HEK293 (cell line): Measurements from ENCODE around the gene STMND1.

Experiments
- CTCF ChIA-PET: fragments of 350-600 bp; formaldehyde crosslinking; extraction: SDS; loops from one replicate; lab custom pipeline; 2021; ENCODE audit warnings: antibody characterized with exemption; lab: Yijun Ruan, JAX
- POLR2A ChIA-PET: fragments of 300-600 bp; formaldehyde crosslinking; extraction: SDS; loops from one replicate; lab custom pipeline; 2020; ENCODE audit warnings: antibody characterized with exemption, inconsistent platforms; lab: Yijun Ruan, JAX
- H3K27ac ChIP-seq: fragments of 200-500 bp; sonication (Bioruptor generic); 2 replicates; pipeline ENCODE4 v1.5.1; 2014; ENCODE audit warnings: low read depth, low read length, control low read depth, inconsistent platforms; ENCODE audit errors: extremely low read depth
- H3K36me3 ChIP-seq, 2 experiments: fragments of 200-500 bp in 1 of 2; sonication (Bioruptor generic) in 1 of 2; 1 replicate in 1 of 2; 2 replicates in 1 of 2; pipeline ENCODE4 v1.5.1; 2014 to 2017; ENCODE audit warnings: inconsistent platforms in 2 of 2, low read length in 2 of 2; ENCODE audit not compliant: control insufficient read depth in 2 of 2, insufficient read depth in 1 of 2
- H3K4me1 ChIP-seq: fragments of 200-500 bp; sonication (Bioruptor generic); 2 replicates; pipeline ENCODE4 v1.5.1; 2014; ENCODE audit warnings: mild to moderate bottlenecking, low read length, inconsistent platforms; ENCODE audit not compliant: control insufficient read depth, insufficient read depth
- H3K4me3 ChIP-seq: 2 replicates; pipeline ENCODE4 v1.5.1; 2011; ENCODE audit warnings: low read depth, mild to moderate bottlenecking, control low read depth, low read length, moderate library complexity
- H3K9me3 ChIP-seq: fragments of 200-500 bp; sonication (Bioruptor generic); 2 replicates; pipeline ENCODE4 v1.5.1; 2014; ENCODE audit warnings: low read depth, low read length, inconsistent platforms; ENCODE audit not compliant: control insufficient read depth, insufficient read depth
- BCL11A ChIP-seq: fragments of 450-650 bp; formaldehyde crosslinking; IDR thresholded peaks from 2 replicates; pipeline ENCODE4 v1.5.1; 2016; ENCODE audit warnings: low read depth, missing biosample characterization, missing genetic modification characterization
- KLF1 ChIP-seq: fragments of 450-650 bp; formaldehyde crosslinking; IDR thresholded peaks from 2 replicates; pipeline ENCODE4 v1.5.1; 2016; ENCODE audit warnings: missing biosample characterization, missing genetic modification characterization
- REPIN1 ChIP-seq: fragments of 450-650 bp; formaldehyde crosslinking; IDR thresholded peaks from 2 replicates; pipeline ENCODE4 v1.5.1; 2017; ENCODE audit warnings: missing biosample characterization, missing genetic modification characterization, low read depth
- ZBTB11 ChIP-seq: fragments of 450-650 bp; formaldehyde crosslinking; conservative IDR thresholded peaks from 2 replicates; pipeline ENCODE4 v1.5.1; 2016; ENCODE audit warnings: low read depth, missing biosample characterization, missing genetic modification characterization
- ZNF10 ChIP-seq: fragments of 450-650 bp; formaldehyde crosslinking; IDR thresholded peaks from 2 replicates; pipeline ENCODE4 v1.5.1; 2017; ENCODE audit warnings: missing biosample characterization, missing genetic modification characterization
- ZNF133 ChIP-seq: fragments of 450-650 bp; formaldehyde crosslinking; IDR thresholded peaks from 2 replicates; pipeline ENCODE4 v1.5.1; 2016; ENCODE audit warnings: missing biosample characterization, missing genetic modification characterization
- ZNF221 ChIP-seq: fragments of 450-650 bp; formaldehyde crosslinking; IDR thresholded peaks from 2 replicates; pipeline ENCODE4 v1.5.1; 2017; ENCODE audit warnings: missing biosample characterization, missing genetic modification characterization, borderline replicate concordance
- ZNF23 ChIP-seq: fragments of 450-650 bp; formaldehyde crosslinking; IDR thresholded peaks from 2 replicates; pipeline ENCODE4 v1.5.1; 2016; ENCODE audit warnings: missing biosample characterization, missing genetic modification characterization, borderline replicate concordance
- ZNF292 ChIP-seq: fragments of 450-650 bp; formaldehyde crosslinking; IDR thresholded peaks from 2 replicates; pipeline ENCODE4 v1.5.1; 2016; ENCODE audit warnings: low read depth, missing biosample characterization, missing genetic modification characterization, borderline replicate concordance
- ZNF311 ChIP-seq: fragments of 450-650 bp; formaldehyde crosslinking; IDR thresholded peaks from 2 replicates; pipeline ENCODE4 v1.5.1; 2017; ENCODE audit warnings: missing biosample characterization, missing genetic modification characterization, borderline replicate concordance
- ZNF341 ChIP-seq: fragments of 450-650 bp; formaldehyde crosslinking; IDR thresholded peaks from 2 replicates; pipeline ENCODE4; 2016; ENCODE audit warnings: low read depth, missing biosample characterization, missing genetic modification characterization
- ZNF354C ChIP-seq: fragments of 450-650 bp; formaldehyde crosslinking; IDR thresholded peaks from 2 replicates; pipeline ENCODE4 v1.5.1; 2016; ENCODE audit warnings: missing biosample characterization, missing genetic modification characterization, low read depth, borderline replicate concordance
- ZNF518A ChIP-seq: fragments of 450-650 bp; formaldehyde crosslinking; conservative IDR thresholded peaks from 2 replicates; pipeline ENCODE4 v1.5.1; 2016; ENCODE audit warnings: low read depth, missing biosample characterization, missing genetic modification characterization
- ZNF544 ChIP-seq: fragments of 450-650 bp; formaldehyde crosslinking; IDR thresholded peaks from 2 replicates; pipeline ENCODE4 v1.5.0; 2017; ENCODE audit warnings: missing biosample characterization, missing genetic modification characterization
- ZNF561 ChIP-seq: fragments of 450-650 bp; IDR thresholded peaks from 2 replicates; pipeline ENCODE4 v1.5.1; 2018; ENCODE audit warnings: missing biosample characterization, missing genetic modification characterization, borderline replicate concordance
- ZNF571 ChIP-seq: fragments of 450-650 bp; formaldehyde crosslinking; IDR thresholded peaks from 2 replicates; pipeline ENCODE4 v1.5.0; 2017; ENCODE audit warnings: missing biosample characterization, missing genetic modification characterization
- ZNF623 ChIP-seq: fragments of 450-650 bp; formaldehyde crosslinking; IDR thresholded peaks from 2 replicates; pipeline ENCODE4 v1.5.1; 2016; ENCODE audit warnings: missing biosample characterization, missing genetic modification characterization
- ZNF626 ChIP-seq: fragments of 450-650 bp; sonication (Bioruptor Pico); formaldehyde crosslinking; IDR thresholded peaks from 2 replicates; pipeline ENCODE4 v1.5.1; 2018; ENCODE audit warnings: missing biosample characterization, missing genetic modification characterization, inconsistent platforms
- ZNF629 ChIP-seq: fragments of 450-650 bp; formaldehyde crosslinking; IDR thresholded peaks from 2 replicates; pipeline ENCODE4 v1.5.1; 2017; ENCODE audit warnings: missing biosample characterization, missing genetic modification characterization
- ZNF664 ChIP-seq: fragments of 450-650 bp; formaldehyde crosslinking; IDR thresholded peaks from 2 replicates; pipeline ENCODE4 v1.5.1; 2016; ENCODE audit warnings: missing biosample characterization, missing genetic modification characterization
- ZNF670 ChIP-seq: fragments of 450-650 bp; formaldehyde crosslinking; IDR thresholded peaks from 2 replicates; pipeline ENCODE4 v1.5.1; 2016; ENCODE audit warnings: missing biosample characterization, missing genetic modification characterization, low read depth
- ZNF677 ChIP-seq: fragments of 450-650 bp; IDR thresholded peaks from 2 replicates; pipeline ENCODE4 v1.5.0; 2018; ENCODE audit warnings: missing biosample characterization, mild to moderate bottlenecking, missing genetic modification characterization, moderate library complexity
- ZXDB ChIP-seq: fragments of 450-650 bp; formaldehyde crosslinking; IDR thresholded peaks from 2 replicates; pipeline ENCODE4 v1.5.1; 2016; ENCODE audit warnings: missing biosample characterization, missing genetic modification characterization
- TF ChIP-seq, protein P1 (sequence below): fragments of 450-650 bp; formaldehyde crosslinking; IDR thresholded peaks from 2 replicates; pipeline ENCODE4 v1.5.1; 2017; ENCODE audit warnings: missing biosample characterization, missing genetic modification characterization
- TF ChIP-seq, protein P2 (sequence below): fragments of 450-650 bp; formaldehyde crosslinking; IDR thresholded peaks from 2 replicates; pipeline ENCODE4 v1.5.1; 2016; ENCODE audit warnings: missing biosample characterization, missing genetic modification characterization

Gene STMND1

GRCh38 chr6:17088091-17088611 lies 13.7 kb upstream of the STMND1 start (continued):
- TF ChIP-seq ZNF623 (tag by site-specific recombination) (peak; percentile 64), ZNF518A (tag by site-specific recombination) (peak; percentile 88), ZXDB (tag by site-specific recombination) (peak; percentile 60), ZNF629 (peak; percentile 49), ZNF626 (tag by site-specific recombination) (no peak), ZNF311 (no peak), ZNF10 (tag by site-specific recombination) (peak; percentile 89), ZBTB11 (peak; percentile 77), ZNF677 (tag by site-specific recombination) (no peak)
- TF ChIP-seq, protein P1, sequence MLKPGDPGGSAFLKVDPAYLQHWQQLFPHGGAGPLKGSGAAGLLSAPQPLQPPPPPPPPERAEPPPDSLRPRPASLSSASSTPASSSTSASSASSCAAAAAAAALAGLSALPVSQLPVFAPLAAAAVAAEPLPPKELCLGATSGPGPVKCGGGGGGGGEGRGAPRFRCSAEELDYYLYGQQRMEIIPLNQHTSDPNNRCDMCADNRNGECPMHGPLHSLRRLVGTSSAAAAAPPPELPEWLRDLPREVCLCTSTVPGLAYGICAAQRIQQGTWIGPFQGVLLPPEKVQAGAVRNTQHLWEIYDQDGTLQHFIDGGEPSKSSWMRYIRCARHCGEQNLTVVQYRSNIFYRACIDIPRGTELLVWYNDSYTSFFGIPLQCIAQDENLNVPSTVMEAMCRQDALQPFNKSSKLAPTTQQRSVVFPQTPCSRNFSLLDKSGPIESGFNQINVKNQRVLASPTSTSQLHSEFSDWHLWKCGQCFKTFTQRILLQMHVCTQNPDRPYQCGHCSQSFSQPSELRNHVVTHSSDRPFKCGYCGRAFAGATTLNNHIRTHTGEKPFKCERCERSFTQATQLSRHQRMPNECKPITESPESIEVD (tag by site-specific recombination) = no peak

DNA sequence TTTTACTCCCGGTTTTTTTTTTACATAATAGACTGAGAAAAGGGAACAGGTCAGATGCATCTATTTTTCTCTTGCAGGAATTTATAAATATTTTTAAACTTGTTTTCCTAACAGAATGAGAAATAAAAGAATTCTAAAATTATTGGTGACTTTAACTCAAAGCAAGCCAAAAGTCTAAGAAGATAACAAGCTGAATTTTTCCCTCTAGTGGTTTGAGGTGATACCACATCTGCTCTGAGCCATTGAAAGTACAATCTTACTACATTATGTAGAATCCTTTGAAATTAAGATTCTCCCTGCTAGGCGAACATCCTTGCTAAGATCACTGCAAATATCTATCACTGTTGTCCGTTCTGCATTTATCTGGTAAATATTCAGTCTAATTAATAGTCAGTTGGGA lies 10.7 kb upstream of the STMND1 start:
- ChIA-PET CTCF (interaction anchor here (0.5 to 2.2 kb wide), 14 partner anchors 8 to 747 kb away, joined by 3 to 7 read pairs (median 3); no protein-coding TSS in a partner anchor), POLR2A (no interaction called here)
- H3K4me1 ChIP-seq = no peaks in the 10 kb centered on the region
- H3K9me3 ChIP-seq = no peaks in the 10 kb centered on the region
- TF ChIP-seq ZNF664 (tag by site-specific recombination) = no peak
- no peak for TF ChIP-seq ZNF133 (tag by site-specific recombination)
- no peak for TF ChIP-seq REPIN1 (tag by site-specific recombination)
- no peak for TF ChIP-seq ZNF354C (tag by site-specific recombination)
- no peak for TF ChIP-seq KLF1 (tag by site-specific recombination)
- TF ChIP-seq ZNF571 (tag by site-specific recombination) = no peak
- no peak for TF ChIP-seq ZNF23
- TF ChIP-seq ZNF544 (tag by site-specific recombination) = no peak
- no peak for TF ChIP-seq BCL11A
- no peak for TF ChIP-seq ZNF341 (tag by site-specific recombination)
- TF ChIP-seq ZNF221 (tag by site-specific recombination) = no peak
- no peak for TF ChIP-seq ZNF623 (tag by site-specific recombination)
- TF ChIP-seq ZNF561 (tag by site-specific recombination) = no peak
- TF ChIP-seq ZNF670 = no peak
- TF ChIP-seq, protein P2, sequence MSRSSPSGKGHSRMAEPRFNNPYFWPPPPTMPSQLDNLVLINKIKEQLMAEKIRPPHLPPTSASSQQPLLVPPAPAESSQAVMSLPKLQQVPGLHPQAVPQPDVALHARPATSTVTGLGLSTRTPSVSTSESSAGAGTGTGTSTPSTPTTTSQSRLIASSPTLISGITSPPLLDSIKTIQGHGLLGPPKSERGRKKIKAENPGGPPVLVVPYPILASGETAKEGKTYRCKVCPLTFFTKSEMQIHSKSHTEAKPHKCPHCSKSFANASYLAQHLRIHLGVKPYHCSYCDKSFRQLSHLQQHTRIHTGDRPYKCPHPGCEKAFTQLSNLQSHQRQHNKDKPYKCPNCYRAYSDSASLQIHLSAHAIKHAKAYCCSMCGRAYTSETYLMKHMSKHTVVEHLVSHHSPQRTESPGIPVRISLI (tag by site-specific recombination) = no peak
- TF ChIP-seq ZNF292 (tag by site-specific recombination) = no peak
- no peak overlapping the region for H3K4me3 ChIP-seq
- H3K36me3 ChIP-seq = no peaks in the 10 kb centered on the region
- no peak overlapping the region for H3K27ac ChIP-seq
